Loucy (cell line): Measurements from ENCODE around the gene NDUFAF5.

ENCODE experiments used
- CTCF ChIP-seq: fragments of 200-600 bp; sonication (generic); conservative IDR thresholded peaks from 2 replicates; pipeline ENCODE4 v1.5.1; 2014; ENCODE audit warnings: mild to moderate bottlenecking, antibody characterized with exemption, low read length
- EZH2phosphoT487 ChIP-seq: fragments of 200-600 bp; IDR thresholded peaks from 2 replicates; pipeline ENCODE4 v1.6.1; 2018; ENCODE audit warnings: antibody characterized with exemption, mild to moderate bottlenecking, moderate library complexity, borderline replicate concordance

- TF ChIP-seq CTCF (no peak), EZH2phosphoT487 (no peak)
Observed at GRCh38 chr20:13841206-13841605, 56.4 kb downstream of the NDUFAF5 start.
